ENCODE data around the gene PRELP. TPM values are rescaled to one million over a fixed set of nuclear protein-coding genes. Genes with fewer than 3 reads are reported as not detected.

Gene PRELP
- total and polyA plus RNA-seq, 2 experiments from 2014 or later: 0.26 TPM; not detected in 1

DNA sequence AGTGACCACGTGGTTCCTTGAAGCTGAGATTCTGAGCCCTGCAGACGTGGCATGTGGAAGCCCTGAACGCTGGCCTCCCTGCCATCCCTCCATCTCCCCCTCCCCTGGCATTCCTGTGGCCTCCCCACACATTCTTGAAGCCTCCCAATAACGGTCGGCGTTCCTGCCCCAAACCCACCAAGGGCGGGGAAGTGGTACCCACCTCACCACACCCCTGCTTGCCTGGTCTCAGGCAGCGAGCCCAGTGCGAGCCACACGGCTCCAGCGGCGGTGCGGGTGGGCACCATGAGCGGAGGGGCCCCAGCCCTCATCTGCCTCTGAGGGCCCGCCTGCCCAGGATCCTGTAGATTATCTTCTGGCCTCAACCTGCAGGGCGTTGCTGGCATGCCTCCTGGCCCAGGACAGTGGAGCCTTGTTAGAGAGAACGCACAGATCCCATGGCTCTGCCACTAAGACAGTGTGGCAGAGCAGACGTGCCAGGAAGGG lies 20.6 kb upstream of the PRELP start:
- H3K4me3 ChIP-seq: no peak overlapping the region
- DNase-seq (ENCODE audit: low read depth in 1 of 2, low spot score in 1 of 2): no peak
- H3K4me1 ChIP-seq (ENCODE audit: low read depth): no peaks in the 10 kb centered on the region
- no peak for TF ChIP-seq CTCF (IDR thresholded peaks at IDR 0.05; ENCODE audit: low read depth, low read length)
- no peaks in the 10 kb centered on the region for H3K27me3 ChIP-seq
- H3K27ac ChIP-seq: no peak overlapping the region
- H3K36me3 ChIP-seq: no peaks in the 10 kb centered on the region
- H3K9me3 ChIP-seq (ENCODE audit: low read depth): no peaks in the 10 kb centered on the region

GRCh38 chr1:203455706-203456105 lies 19.9 kb upstream of the PRELP start:
- no peak for TF ChIP-seq CTCF (IDR thresholded peaks at IDR 0.05; ENCODE audit: low read depth, low read length)
- Histone ChIP-seq H3K36me3 (no peaks in the 10 kb centered on the region), H3K27ac (no peak overlapping the region), H3K4me3 (no peak overlapping the region), H3K27me3 (no peaks in the 10 kb centered on the region), H3K4me1 (ENCODE audit: low read depth) (no peaks in the 10 kb centered on the region), H3K9me3 (ENCODE audit: low read depth) (no peaks in the 10 kb centered on the region)
- DNase-seq (ENCODE audit: low read depth in 1 of 2, low spot score in 1 of 2): no peak

DNA sequence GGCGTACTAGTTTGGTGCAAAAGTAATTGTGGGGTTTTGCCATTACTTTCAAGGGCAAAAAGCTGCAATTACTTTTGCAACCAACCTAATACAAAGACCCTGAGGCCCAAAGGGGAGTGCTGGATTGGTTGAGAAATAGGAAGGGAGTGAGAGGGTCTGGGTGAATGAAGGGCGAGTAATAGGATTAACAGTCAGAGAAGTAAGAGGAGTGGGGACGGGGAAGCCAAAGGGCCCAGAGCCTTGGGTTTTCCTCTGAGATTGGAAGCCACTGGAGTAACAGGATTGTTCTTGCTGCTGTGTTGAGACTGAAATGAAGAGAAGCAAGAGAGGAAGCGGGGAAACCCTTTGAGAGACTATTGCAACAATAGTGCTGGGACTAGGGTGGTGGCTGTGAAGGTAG lies 19.0 kb upstream of the PRELP start:
- DNase-seq (ENCODE audit: low read depth in 1 of 2, low spot score in 1 of 2): no peak

DNA sequence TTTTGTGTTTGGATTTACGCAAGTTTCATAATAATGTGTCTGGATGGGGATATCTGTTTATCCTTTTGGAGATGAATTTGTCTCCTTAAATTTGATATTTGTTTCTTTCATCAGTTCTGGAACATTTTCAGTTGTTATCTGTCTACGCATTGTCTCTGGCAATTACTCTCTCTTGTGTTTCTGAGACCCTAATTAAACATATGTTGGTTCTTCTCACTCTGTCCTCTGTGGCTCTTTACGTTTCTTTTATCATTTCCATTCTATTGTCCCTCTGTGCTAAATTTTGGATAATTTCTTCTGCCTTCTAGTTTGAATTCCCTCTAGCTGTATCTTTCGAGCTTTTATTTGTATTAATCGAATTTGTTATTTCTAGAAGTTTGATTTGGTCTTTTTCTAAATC lies 17.5 kb upstream of the PRELP start:
- Histone ChIP-seq H3K4me1 (ENCODE audit: low read depth) (no peaks in the 10 kb centered on the region), H3K27ac (no peak overlapping the region), H3K27me3 (no peaks in the 10 kb centered on the region), H3K4me3 (no peak overlapping the region), H3K9me3 (ENCODE audit: low read depth) (no peaks in the 10 kb centered on the region), H3K36me3 (no peaks in the 10 kb centered on the region)
- TF ChIP-seq CTCF (IDR thresholded peaks at IDR 0.05; ENCODE audit: low read depth, low read length): no peak
- DNase-seq (ENCODE audit: low read depth in 1 of 2, low spot score in 1 of 2): no peak

More for the DNA sequence above, 19.0 kb upstream of the PRELP start:
- Histone ChIP-seq H3K9me3 (ENCODE audit: low read depth) (no peaks in the 10 kb centered on the region), H3K4me3 (no peak overlapping the region), H3K27me3 (no peaks in the 10 kb centered on the region), H3K4me1 (ENCODE audit: low read depth) (no peaks in the 10 kb centered on the region), H3K27ac (no peak overlapping the region), H3K36me3 (no peaks in the 10 kb centered on the region)
- no peak for TF ChIP-seq CTCF (IDR thresholded peaks at IDR 0.05; ENCODE audit: low read depth, low read length)

DNA sequence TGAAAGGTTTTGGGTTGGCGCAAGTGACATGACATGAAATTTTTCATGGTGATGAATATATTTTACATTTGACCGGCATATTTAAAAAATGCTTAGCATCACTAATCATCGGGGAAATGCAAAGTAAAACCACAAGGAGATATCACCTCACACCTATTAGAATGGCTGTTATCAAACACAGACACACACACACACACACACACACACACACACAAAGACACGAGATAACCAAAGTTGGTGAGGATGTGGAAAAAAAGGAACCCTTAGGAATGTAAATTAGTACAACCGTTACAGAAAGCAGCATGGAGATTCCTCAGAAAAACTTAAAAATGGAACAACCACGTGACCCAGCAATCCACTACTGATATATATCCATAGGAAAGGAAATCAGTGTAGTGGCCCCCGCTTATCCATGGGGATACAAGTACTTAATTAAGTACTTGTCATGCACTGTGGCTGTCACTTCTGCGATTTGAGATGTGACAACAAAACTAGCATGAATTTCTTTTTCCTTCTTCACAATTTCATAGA lies 15.9 kb upstream of the PRELP start:
- Histone ChIP-seq H3K36me3 (no peaks in the 10 kb centered on the region), H3K27ac (no peak overlapping the region), H3K27me3 (no peaks in the 10 kb centered on the region), H3K4me3 (no peak overlapping the region), H3K9me3 (ENCODE audit: low read depth) (no peaks in the 10 kb centered on the region), H3K4me1 (ENCODE audit: low read depth) (no peaks in the 10 kb centered on the region)
- no peak for DNase-seq (ENCODE audit: low read depth in 1 of 2, low spot score in 1 of 2)
- TF ChIP-seq CTCF (IDR thresholded peaks at IDR 0.05; ENCODE audit: low read depth, low read length): no peak

Data from cardiac muscle cell (in vitro differentiated cells and primary cell).